ENCODE data around the gene SP1. TPM values are rescaled to one million over a fixed set of nuclear protein-coding genes. Genes with fewer than 3 reads are reported as not detected.
"Not testable (repeated sequence)": the region's sequence is repeated elsewhere in the genome, so short reads cannot be mapped to it uniquely, and the experiment has no call there.

The SP1 gene
- polyA plus RNA-seq, 6 donors from 2014 or later, result 8.3 to 17.5 (median 12.7) TPM

GRCh38 chr12:53399896-53400295, 19.9 kb downstream of the SP1 start:
- H3K9me3 Mint-ChIP-seq, result no peaks in the 10 kb centered on the region
- H3K27ac Mint-ChIP-seq, result peak overlapping the region in 1 of 6 donors; percentile 62
- H3K27me3 Mint-ChIP-seq, result no peaks in the 10 kb centered on the region
- H3K36me3 Mint-ChIP-seq, result peaks cover 0 to 7% of the 10 kb centered on the region in 2 donors
- H3K4me3 Mint-ChIP-seq, result no peak overlapping the region
- H3K4me1 Mint-ChIP-seq, result peaks cover 10 to 23% (median 14%) of the 10 kb centered on the region in 3 donors
- ATAC-seq (ENCODE audit: low read depth in 2 of 2), result no peak
- DNase-seq, result no peak

DNA sequence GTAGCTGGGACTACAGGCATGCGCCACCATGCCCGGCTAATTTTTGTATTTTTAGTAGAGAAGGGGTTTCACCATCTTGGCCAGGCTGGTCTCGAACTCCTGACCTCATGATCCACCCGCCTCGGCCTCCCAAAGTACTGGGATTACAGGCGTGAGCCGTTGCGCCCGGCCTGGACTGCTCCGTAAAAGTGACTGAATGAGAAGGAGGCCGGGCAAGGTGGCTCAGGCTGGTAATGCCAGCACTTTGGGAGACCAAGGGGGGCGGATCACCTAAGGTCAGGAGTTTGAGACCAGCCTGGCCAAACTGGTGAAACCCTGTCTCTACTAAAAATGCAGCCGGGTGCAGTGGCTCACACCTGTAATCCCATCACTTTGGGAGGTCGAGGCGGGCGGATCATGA, 22.4 kb downstream of the SP1 start:
- Mint-ChIP-seq H3K36me3 (peaks cover 0 to 12% of the 10 kb centered on the region in 2 donors), H3K4me1 (peaks cover 10 to 18% (median 18%) of the 10 kb centered on the region in 3 donors)
- not testable (repeated sequence) for H3K27ac Mint-ChIP-seq; H3K9me3 Mint-ChIP-seq; H3K4me3 Mint-ChIP-seq; H3K27me3 Mint-ChIP-seq; DNase-seq; ATAC-seq (ENCODE audit: low read depth in 2 of 2)

GRCh38 chr12:53402871-53403270, 22.9 kb downstream of the SP1 start:
- peaks cover 0 to 12% of the 10 kb centered on the region in 2 donors for H3K36me3 Mint-ChIP-seq

GRCh38 chr12:53410951-53411350, 31.0 kb downstream of the SP1 start:
- H3K27me3 Mint-ChIP-seq, result no peaks in the 10 kb centered on the region
- peak overlapping the region in 2 of 6 donors; percentile 10 to 34 for H3K27ac Mint-ChIP-seq
- ATAC-seq (ENCODE audit: low read depth in 2 of 2) (no peak), DNase-seq (no peak)
- H3K4me3 Mint-ChIP-seq, result no peak overlapping the region
- peaks cover 23 to 26% of the 10 kb centered on the region in 2 donors for H3K36me3 Mint-ChIP-seq
- peaks cover 24 to 38% (median 36%) of the 10 kb centered on the region in 3 donors for H3K4me1 Mint-ChIP-seq
- H3K9me3 Mint-ChIP-seq, result no peaks in the 10 kb centered on the region

More at GRCh38 chr12:53402871-53403270, 22.9 kb downstream of the SP1 start:
- ATAC-seq (ENCODE audit: low read depth in 2 of 2) (no peak), DNase-seq (no peak)
- peak overlapping the region in 2 of 6 donors; percentile 6 to 28 for H3K27ac Mint-ChIP-seq
- no peaks in the 10 kb centered on the region for H3K27me3 Mint-ChIP-seq
- H3K4me1 Mint-ChIP-seq, result peaks cover 10 to 14% (median 13%) of the 10 kb centered on the region in 3 donors
- no peak overlapping the region for H3K4me3 Mint-ChIP-seq
- no peaks in the 10 kb centered on the region for H3K9me3 Mint-ChIP-seq

- Mint-ChIP-seq H3K36me3 (peaks cover 19 to 26% of the 10 kb centered on the region in 2 donors), H3K4me1 (peaks cover 37 to 60% (median 56%) of the 10 kb centered on the region in 3 donors), H3K4me3 (no peak overlapping the region), H3K27ac (peak overlapping the region in 2 of 6 donors; percentile 24 to 78), H3K9me3 (no peaks in the 10 kb centered on the region), H3K27me3 (no peaks in the 10 kb centered on the region)
- DNase-seq (no peak), ATAC-seq (ENCODE audit: low read depth in 2 of 2) (no peak)
Measured at GRCh38 chr12:53413485-53414204, 33.7 kb downstream of the SP1 start.

DNA sequence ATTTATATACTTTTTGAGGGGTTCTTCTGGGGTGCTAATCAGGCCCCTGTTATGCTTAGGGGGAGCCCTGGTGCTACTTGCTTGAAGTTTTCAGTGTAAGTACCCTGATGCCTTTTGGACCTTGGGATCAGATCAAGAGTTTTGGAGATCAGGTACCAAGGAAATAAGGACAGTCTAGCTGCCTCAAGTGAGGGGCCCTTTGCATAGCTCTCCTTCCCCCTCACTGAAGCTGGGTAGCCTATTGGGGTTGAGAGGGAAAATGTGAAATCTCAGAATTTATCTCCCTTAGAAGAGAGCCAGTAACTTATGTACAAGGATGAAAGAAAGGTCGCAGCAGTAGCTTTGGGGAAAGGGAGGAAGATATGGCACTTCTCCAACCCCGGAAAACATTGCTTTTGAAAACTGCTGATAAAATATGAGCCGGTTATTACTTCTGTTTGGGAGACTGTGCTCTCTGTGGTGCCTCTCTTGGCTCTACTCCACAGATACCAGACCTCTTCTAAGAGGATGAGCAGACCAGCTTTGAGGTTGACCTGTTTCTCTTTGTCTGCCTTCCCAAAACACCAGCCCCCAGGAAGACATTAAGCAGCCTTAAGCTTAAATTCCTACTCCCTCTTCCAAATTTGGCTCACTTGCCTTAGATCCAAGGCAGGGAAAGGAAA, 34.9 kb downstream of the SP1 start:
- Mint-ChIP-seq H3K27ac (peak overlapping the region in 5 of 6 donors; percentile 19 to 74 (median 47)), H3K4me3 (no peak overlapping the region), H3K9me3 (no peaks in the 10 kb centered on the region), H3K36me3 (peaks cover 14 to 19% of the 10 kb centered on the region in 2 donors), H3K4me1 (peaks cover 47 to 69% (median 63%) of the 10 kb centered on the region in 3 donors), H3K27me3 (no peaks in the 10 kb centered on the region)
- ATAC-seq (ENCODE audit: low read depth in 2 of 2) (no peak), DNase-seq (no peak)

DNA sequence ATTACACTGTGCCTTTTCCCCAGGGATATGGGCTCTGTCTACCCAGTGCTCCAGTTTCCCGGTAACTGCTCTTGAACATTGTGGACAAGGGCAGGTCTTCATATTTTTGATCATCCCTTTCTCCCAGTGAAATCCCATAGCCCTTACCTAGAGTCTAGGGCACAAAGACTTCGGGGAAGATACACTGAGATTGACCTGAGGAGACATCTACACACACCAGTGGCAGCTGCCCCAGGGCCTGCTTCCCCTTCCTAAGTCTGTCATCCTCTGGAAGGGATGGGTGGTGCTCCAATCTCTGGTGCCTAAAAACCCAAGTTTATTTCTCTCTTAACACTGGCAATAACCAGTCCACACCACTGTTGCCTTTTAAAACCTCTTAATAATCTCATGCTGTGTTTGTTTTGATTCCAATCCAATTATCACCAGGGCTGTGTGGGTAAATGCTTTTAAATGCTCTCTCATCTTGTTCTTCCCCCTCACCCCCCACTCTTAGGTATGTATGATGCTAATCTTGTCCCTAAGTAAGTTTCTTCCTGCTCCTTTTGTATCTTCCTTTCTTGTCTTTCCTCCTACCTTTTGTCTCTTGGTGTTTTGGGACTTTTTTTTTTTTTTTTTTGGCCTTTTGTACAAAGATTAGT, 35.9 kb downstream of the SP1 start:
- DNase-seq; H3K27me3 Mint-ChIP-seq; H3K9me3 Mint-ChIP-seq; ATAC-seq (ENCODE audit: low read depth in 2 of 2): not testable (repeated sequence)
- Mint-ChIP-seq H3K36me3 (peaks cover 14 to 16% of the 10 kb centered on the region in 2 donors), H3K4me1 (peaks cover 47 to 73% (median 64%) of the 10 kb centered on the region in 3 donors), H3K27ac (peak overlapping the region in 5 of 6 donors; percentile 39 to 89 (median 74)), H3K4me3 (peak overlapping the region in 1 of 8 donors; percentile 28)

DNA sequence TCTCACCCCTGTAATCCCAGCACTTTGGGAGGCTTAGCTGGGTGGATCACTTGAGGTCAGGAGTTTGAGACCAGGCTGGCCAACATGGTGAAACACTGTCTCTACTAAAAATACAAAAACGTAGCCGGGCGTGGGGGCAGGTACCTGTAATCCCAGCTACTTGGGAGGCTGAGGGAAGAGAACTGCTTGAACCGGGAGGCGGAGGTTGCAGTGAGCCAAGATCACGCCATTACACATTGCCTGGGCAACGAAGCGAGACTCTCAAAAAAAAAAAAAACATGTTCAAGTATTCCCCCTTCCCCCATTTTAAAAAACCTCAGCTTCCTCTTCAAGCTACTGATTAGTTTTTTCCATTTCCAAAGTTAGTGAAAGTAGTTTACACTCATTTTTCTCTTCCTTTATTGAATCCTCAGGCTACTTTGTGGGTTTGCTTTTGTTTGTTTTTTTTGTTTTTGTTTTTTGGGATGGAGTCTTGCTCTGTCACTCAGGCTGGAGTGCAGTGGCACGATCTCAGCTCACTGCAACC, 37.4 kb downstream of the SP1 start:
- H3K36me3 Mint-ChIP-seq, H3K27me3 Mint-ChIP-seq, H3K9me3 Mint-ChIP-seq: not testable (repeated sequence)
- ATAC-seq (ENCODE audit: low read depth in 2 of 2), result peak; percentile 62 to 70
- peak; percentile 55 for DNase-seq
- peaks cover 45 to 73% (median 65%) of the 10 kb centered on the region in 3 donors for H3K4me1 Mint-ChIP-seq
- peak overlapping the region; percentile 17 to 80 (median 51) for H3K4me3 Mint-ChIP-seq
- peak overlapping the region; percentile 60 to 84 (median 74) for H3K27ac Mint-ChIP-seq

DNA sequence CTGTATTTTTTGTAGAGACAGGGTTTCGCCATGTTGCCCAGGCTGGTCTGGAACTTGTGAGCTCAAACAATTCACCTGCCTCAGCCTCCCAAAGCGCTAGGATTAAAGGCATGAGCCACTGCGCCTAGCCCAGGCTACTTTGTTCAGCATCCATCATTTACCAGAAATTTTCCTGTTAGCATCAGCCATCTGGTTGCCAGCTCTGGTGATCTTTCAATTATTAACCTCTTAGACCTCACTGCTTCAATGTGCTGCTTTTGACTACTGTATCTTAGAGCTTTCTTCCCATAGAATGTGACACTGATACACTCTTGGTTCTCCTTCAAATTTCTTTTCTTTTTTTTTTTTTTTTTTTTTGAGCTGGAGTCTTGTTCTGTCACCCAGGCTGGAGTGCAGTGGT, 38.2 kb downstream of the SP1 start:
- no peak for ATAC-seq (ENCODE audit: low read depth in 2 of 2)
- Mint-ChIP-seq H3K27me3 (no peaks in the 10 kb centered on the region), H3K4me1 (peaks cover 40 to 65% (median 57%) of the 10 kb centered on the region in 3 donors), H3K27ac (peak overlapping the region in 3 of 6 donors; percentile 56 to 71 (median 70)), H3K36me3 (no peaks in the 10 kb centered on the region), H3K9me3 (no peaks in the 10 kb centered on the region), H3K4me3 (peak overlapping the region in 6 of 8 donors; percentile 23 to 59 (median 38))
- no peak for DNase-seq

DNA sequence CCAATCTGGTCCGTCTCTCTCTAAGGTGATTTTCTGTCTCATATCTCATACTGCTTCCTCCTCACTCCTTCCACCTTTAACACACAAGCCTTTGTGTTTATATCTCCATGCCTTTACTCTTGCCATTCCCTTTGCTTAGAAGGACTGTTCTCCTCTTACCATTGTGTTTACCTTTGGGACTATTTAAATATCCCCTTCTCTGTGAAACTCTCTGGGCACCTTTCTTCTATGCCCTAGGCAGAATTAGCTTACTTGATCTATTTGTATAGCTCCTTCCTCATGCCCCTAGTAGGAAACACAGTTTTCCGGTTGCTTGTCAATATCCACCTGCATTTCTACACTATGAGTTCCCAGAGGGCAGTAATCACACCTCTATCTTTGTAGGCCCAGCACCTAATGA, 39.8 kb downstream of the SP1 start:
- no peak for ATAC-seq (ENCODE audit: low read depth in 2 of 2)
- Mint-ChIP-seq H3K4me3 (peak overlapping the region in 1 of 8 donors; percentile 5), H3K4me1 (peaks cover 37 to 62% (median 52%) of the 10 kb centered on the region in 3 donors)

GRCh38 chr12:53422247-53422646, 42.3 kb downstream of the SP1 start:
- DNase-seq; H3K9me3 Mint-ChIP-seq; H3K27ac Mint-ChIP-seq; ATAC-seq (ENCODE audit: low read depth in 2 of 2); H3K36me3 Mint-ChIP-seq; H3K27me3 Mint-ChIP-seq: not testable (repeated sequence)
- peaks cover 26 to 39% (median 32%) of the 10 kb centered on the region in 3 donors for H3K4me1 Mint-ChIP-seq
- H3K4me3 Mint-ChIP-seq, result peak overlapping the region in 1 of 8 donors; percentile 44

More for the DNA sequence above, 39.8 kb downstream of the SP1 start:
- H3K9me3 Mint-ChIP-seq, result no peaks in the 10 kb centered on the region
- no peak for DNase-seq
- H3K27ac Mint-ChIP-seq, result peak overlapping the region in 3 of 6 donors; percentile 1 to 36 (median 7)
- H3K27me3 Mint-ChIP-seq, result no peaks in the 10 kb centered on the region
- H3K36me3 Mint-ChIP-seq, result no peaks in the 10 kb centered on the region

DNA sequence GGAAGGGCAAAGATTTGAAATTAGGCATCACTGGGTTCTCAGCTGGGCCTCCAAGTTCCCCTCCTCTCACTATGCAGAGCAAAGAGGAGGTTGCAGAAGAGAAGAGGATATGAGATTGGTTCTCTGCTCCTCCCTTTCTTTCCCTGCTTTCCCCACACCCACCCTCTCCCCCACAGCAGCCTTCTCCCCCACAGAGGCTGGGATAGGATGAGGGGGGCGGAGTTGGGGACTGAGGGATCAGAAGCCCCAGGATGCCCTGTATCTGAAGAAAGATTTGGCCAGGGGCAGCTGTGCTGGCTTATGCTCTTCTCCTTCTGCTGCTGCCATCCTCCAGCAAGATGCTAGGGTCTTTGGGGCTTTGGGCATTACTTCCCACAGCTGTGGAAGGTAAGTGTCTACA, 43.6 kb downstream of the SP1 start, which contains the start of gene AMHR2:
Gene AMHR2 (plus strand): TSS at position 259 of the 400 bp plus-strand sequence. CDS start 80 bp downstream, at position 339.
- Mint-ChIP-seq H3K4me1 (peaks cover 16 to 26% (median 21%) of the 10 kb centered on the region in 3 donors), H3K9me3 (no peaks in the 10 kb centered on the region), H3K27ac (peak within 1 kb of the TSS in 1 of 6 donors; percentile 33), H3K4me3 (no peak within 1 kb of the TSS), H3K36me3 (no peaks in the 10 kb centered on the region), H3K27me3 (no peaks in the 10 kb centered on the region)
- no peak for ATAC-seq (ENCODE audit: low read depth in 2 of 2)
- no peak for DNase-seq
